ENCODE data around the gene YPEL3.

The YPEL3 gene

DNA sequence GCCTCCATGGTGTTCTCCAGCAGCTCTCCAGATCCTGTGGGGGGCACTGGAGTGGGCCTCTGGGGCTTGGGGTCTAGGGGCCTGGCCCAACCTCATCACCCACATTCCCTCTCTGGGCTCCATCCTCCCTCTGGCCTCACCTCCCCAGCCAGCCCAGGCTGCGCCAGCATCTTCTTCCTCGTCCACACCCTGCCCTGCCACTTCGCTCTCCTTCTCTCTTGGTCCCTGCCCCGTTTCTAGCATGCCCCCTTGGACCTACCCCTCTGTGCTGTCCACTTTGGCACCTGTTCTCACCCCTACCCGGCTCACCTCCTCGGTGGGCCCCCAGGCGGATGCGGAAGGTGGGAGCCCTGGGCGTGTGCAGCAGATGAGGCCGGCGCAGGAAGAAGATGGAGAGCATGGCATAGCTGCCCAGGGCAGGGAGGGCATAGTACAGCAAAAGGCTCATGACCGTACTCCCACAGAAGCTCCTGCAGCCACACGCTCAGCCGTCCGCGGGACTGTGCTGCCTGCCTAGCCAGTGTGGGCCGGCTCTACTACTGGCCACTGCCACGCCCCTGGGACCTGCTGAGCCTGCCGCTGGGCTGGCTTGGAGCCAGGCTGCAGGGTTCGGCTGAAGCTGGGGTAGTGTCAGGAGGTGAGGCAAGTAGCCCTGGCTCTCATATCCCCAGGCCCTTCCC, 17.2 kb upstream of the YPEL3 start, which contains the start of gene GDPD3:
TSS of gene GDPD3 (minus strand) at position 507 of the 680 bp plus-strand sequence. CDS start at position 448, 59 bp downstream.
- TF ChIP-seq ZNF600 (tag by site-specific recombination; IDR thresholded peaks at IDR 0.05) (peak; percentile 17; the same call in 1 of the 2 replicates), OSR2 (tag by site-specific recombination; IDR thresholded peaks at IDR 0.05) (peak; percentile 66; the same call in 1 of the 2 replicates), KLF1 (tag by site-specific recombination; IDR thresholded peaks at IDR 0.05) (peak; percentile 4; the same call in 1 of the 2 replicates), KLF9 (tag by site-specific recombination; IDR thresholded peaks at IDR 0.05; ENCODE audit: low read depth) (peak; percentile 51; the same call in 1 of the 2 replicates), SCRT2 (tag by site-specific recombination; IDR thresholded peaks at IDR 0.05) (0 out of 2 replicates have a peak, but pooled peaks have one; percentile 12), PRDM1 (tag by site-specific recombination; IDR thresholded peaks at IDR 0.05) (no peak), ZNF629 (tag by site-specific recombination; IDR thresholded peaks at IDR 0.05) (no peak), KLF10 (tag by site-specific recombination; IDR thresholded peaks at IDR 0.05) (peak; percentile 30; the same call in 1 of the 2 replicates), ZIC2 (tag by site-specific recombination; IDR thresholded peaks at IDR 0.05) (peak; percentile 66), ZNF391 (tag by site-specific recombination; IDR thresholded peaks at IDR 0.05; ENCODE audit: borderline replicate concordance, low read depth) (peak; percentile 57; the same call in 1 of the 2 replicates), ZNF274 (IDR thresholded peaks at IDR 0.05; ENCODE audit: low read length) (no peak), ZNF274 (tag by site-specific recombination; IDR thresholded peaks at IDR 0.05; ENCODE audit: borderline replicate concordance) (peak; percentile 57; the same call in 1 of the 2 replicates), ZNF121 (tag by site-specific recombination; IDR thresholded peaks at IDR 0.05) (peak; percentile 74; the same call in 1 of the 2 replicates), ZNF311 (tag by site-specific recombination; IDR thresholded peaks at IDR 0.05; ENCODE audit: borderline replicate concordance) (no peak), YY2 (tag by site-specific recombination; IDR thresholded peaks at IDR 0.05) (0 out of 2 replicates have a peak, but pooled peaks have one; percentile 4)
- TF ChIP-seq, protein P1, sequence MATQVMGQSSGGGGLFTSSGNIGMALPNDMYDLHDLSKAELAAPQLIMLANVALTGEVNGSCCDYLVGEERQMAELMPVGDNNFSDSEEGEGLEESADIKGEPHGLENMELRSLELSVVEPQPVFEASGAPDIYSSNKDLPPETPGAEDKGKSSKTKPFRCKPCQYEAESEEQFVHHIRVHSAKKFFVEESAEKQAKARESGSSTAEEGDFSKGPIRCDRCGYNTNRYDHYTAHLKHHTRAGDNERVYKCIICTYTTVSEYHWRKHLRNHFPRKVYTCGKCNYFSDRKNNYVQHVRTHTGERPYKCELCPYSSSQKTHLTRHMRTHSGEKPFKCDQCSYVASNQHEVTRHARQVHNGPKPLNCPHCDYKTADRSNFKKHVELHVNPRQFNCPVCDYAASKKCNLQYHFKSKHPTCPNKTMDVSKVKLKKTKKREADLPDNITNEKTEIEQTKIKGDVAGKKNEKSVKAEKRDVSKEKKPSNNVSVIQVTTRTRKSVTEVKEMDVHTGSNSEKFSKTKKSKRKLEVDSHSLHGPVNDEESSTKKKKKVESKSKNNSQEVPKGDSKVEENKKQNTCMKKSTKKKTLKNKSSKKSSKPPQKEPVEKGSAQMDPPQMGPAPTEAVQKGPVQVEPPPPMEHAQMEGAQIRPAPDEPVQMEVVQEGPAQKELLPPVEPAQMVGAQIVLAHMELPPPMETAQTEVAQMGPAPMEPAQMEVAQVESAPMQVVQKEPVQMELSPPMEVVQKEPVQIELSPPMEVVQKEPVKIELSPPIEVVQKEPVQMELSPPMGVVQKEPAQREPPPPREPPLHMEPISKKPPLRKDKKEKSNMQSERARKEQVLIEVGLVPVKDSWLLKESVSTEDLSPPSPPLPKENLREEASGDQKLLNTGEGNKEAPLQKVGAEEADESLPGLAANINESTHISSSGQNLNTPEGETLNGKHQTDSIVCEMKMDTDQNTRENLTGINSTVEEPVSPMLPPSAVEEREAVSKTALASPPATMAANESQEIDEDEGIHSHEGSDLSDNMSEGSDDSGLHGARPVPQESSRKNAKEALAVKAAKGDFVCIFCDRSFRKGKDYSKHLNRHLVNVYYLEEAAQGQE (tag by site-specific recombination; IDR thresholded peaks at IDR 0.05) = no peak
- TF ChIP-seq, protein P2, sequence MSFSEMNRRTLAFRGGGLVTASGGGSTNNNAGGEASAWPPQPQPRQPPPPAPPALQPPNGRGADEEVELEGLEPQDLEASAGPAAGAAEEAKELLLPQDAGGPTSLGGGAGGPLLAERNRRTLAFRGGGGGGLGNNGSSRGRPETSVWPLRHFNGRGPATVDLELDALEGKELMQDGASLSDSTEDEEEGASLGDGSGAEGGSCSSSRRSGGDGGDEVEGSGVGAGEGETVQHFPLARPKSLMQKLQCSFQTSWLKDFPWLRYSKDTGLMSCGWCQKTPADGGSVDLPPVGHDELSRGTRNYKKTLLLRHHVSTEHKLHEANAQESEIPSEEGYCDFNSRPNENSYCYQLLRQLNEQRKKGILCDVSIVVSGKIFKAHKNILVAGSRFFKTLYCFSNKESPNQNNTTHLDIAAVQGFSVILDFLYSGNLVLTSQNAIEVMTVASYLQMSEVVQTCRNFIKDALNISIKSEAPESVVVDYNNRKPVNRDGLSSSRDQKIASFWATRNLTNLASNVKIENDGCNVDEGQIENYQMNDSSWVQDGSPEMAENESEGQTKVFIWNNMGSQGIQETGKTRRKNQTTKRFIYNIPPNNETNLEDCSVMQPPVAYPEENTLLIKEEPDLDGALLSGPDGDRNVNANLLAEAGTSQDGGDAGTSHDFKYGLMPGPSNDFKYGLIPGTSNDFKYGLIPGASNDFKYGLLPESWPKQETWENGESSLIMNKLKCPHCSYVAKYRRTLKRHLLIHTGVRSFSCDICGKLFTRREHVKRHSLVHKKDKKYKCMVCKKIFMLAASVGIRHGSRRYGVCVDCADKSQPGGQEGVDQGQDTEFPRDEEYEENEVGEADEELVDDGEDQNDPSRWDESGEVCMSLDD (tag by site-specific recombination; IDR thresholded peaks at IDR 0.05) = no peak
- TF ChIP-seq, protein P3, sequence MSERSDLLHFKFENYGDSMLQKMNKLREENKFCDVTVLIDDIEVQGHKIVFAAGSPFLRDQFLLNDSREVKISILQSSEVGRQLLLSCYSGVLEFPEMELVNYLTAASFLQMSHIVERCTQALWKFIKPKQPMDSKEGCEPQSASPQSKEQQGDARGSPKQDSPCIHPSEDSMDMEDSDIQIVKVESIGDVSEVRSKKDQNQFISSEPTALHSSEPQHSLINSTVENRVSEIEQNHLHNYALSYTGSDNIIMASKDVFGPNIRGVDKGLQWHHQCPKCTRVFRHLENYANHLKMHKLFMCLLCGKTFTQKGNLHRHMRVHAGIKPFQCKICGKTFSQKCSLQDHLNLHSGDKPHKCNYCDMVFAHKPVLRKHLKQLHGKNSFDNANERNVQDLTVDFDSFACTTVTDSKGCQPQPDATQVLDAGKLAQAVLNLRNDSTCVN (tag by site-specific recombination; optimal IDR thresholded peaks at IDR 0.05) = peak; percentile 7
- no peaks in the 10 kb centered on the region for H3K9me3 ChIP-seq (ENCODE audit: control insufficient read depth, insufficient read depth, low read depth, low read length)
- no peaks in the 10 kb centered on the region for H3K4me1 ChIP-seq (ENCODE audit: control insufficient read depth, insufficient read depth, low read length)
- ChIA-PET CTCF (interaction anchor here (0.6 to 6.1 kb wide), 14 partner anchors 8 to 398 kb away, joined by 3 to 38 read pairs (median 4); partner anchors contain the start of gene TBX6), POLR2A (no interaction called here)
- peaks cover 4 to 75% of the 10 kb centered on the region in 2 experiments; a peak in 2 of 3 replicates for H3K36me3 ChIP-seq (ENCODE audit: control insufficient read depth in 2 of 2, insufficient read depth in 1 of 2, low read length in 2 of 2)
- no peak within 1 kb of the TSS for H3K27ac ChIP-seq (ENCODE audit: extremely low read depth, low read depth, low read length)
- H3K4me3 ChIP-seq (ENCODE audit: low read depth, low read length) = no peak within 1 kb of the TSS

Measured in HEK293 (cell line).